C1 segment of cervical spinal cord (tissue), 14 donors: ENCODE data around the gene TPM2.

Source experiments
- DNase-seq, 14 donors: peaks; one replicate each; lab custom pipeline; 2025; lab: John Stamatoyannopoulos, UW

TPM2 gene

GRCh38 chr9:35689542-35690293, at the start of gene TPM2:
TSS of gene TPM2 (minus strand) at chr9:35689925. CDS start at chr9:35689817, 108 bp downstream.
- no peak for DNase-seq

DNA sequence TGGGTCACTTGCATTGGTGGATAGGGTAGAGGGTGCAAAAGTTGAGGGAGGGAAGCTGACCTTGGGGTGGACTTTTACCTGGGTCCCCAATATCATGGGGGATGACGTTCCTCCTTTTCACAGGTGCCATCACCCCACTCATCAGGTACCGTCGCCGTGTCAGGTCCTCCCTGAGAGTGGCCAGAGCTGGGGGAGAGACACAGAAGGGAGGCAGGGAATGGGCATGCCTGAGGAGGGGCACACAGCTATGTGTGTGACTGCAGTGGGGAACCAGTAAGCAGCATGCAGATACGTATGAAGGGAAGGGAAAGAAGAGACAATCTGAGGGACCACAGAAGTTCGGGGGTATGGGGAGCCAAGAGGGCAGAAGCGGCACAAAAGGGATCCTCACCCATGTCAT, 49.2 kb upstream of the TPM2 start:
- DNase-seq: no peak

DNA sequence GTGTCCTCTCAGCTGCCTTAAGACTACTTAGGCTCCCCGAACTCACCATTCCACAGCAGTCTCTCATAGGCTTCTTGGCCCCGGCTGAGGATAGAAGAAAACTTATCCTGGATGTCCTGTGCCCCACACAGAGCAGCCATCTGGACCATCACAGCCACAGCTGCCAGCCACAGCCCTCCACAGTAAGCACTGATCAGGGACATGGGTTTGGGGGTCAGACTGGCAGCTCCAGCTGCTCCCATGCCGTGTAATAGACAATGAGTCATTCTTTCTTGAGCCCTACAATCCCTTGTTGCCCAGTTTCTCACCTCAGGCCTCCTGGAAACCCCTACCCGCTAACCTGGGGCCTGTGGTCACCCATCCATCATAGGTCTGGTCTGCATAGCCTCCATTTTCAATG, 48.5 kb upstream of the TPM2 start:
- no peak for DNase-seq

GRCh38 chr9:35737143-35737542, 47.4 kb upstream of the TPM2 start:
- no peak for DNase-seq

GRCh38 chr9:35736201-35736633, 46.5 kb upstream of the TPM2 start:
- DNase-seq: peak in 2 of 14 donors; percentile 7 to 39

- no peak for DNase-seq
Observed at GRCh38 chr9:35734096-35734495, 44.4 kb upstream of the TPM2 start.

DNA sequence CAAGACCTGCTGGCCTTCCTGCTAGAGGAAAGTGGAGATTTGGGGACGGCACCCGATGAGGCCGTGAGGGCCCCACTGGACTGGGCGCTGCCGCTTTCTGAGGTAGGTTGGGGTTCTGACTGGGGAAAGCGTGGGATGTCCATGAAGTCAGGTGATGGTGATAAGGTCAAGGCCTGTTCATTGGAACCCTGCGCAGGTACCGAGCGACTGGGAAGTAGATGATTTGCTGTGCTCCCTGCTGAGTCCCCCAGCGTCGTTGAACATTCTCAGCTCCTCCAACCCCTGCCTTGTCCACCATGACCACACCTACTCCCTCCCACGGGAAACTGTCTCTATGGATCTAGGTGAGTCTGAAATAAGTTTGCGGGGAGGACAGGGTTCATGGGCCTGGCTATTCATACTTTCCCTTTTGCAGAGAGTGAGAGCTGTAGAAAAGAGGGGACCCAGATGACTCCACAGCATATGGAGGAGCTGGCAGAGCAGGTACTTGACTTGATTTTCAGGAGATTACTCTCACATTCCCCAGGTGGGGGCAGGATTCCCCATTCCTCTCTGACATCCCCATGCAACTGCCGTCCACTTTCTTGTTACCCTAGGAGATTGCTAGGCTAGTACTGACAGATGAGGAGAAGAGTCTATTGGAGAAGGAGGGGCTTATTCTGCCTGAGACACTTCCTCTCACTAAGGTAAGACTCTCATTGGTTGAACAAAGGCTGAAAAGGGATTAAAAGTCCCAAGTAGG, 43.2 kb upstream of the TPM2 start:
- DNase-seq: peak in 1 of 14 donors; percentile 45

- DNase-seq: peak; percentile 70 to 100 (median 97)
Observed at GRCh38 chr9:35732185-35732799, 42.6 kb upstream of the TPM2 start, which contains the start of the genes CREB3 and TLN1. TSS of gene CREB3 (plus strand) at chr9:35732666. CDS start at chr9:35732773, 107 bp downstream. TSS of gene TLN1 (minus strand) at chr9:35732195. CDS start at chr9:35725694, 6,501 bp downstream.

GRCh38 chr9:35731415-35732184, 41.9 kb upstream of the TPM2 start:
- no peak for DNase-seq

DNA sequence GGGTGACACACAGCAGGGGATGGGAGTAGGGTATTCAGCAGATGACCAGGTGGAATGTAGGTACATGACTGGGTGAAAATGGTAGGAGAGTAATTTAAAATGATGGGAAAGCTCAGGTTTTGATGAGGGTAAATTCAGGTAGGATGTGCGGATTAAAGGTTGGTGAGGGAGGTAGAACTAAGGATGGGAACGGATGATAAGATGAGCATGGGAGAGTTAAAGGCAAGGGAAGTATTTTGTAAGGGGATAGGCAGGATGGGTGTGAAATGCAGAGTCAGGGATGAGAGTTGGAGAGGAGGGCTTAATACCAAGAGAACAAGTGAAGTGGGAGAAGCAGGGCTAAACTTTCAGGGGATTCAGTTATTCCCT, 40.7 kb upstream of the TPM2 start:
- no peak for DNase-seq

DNA sequence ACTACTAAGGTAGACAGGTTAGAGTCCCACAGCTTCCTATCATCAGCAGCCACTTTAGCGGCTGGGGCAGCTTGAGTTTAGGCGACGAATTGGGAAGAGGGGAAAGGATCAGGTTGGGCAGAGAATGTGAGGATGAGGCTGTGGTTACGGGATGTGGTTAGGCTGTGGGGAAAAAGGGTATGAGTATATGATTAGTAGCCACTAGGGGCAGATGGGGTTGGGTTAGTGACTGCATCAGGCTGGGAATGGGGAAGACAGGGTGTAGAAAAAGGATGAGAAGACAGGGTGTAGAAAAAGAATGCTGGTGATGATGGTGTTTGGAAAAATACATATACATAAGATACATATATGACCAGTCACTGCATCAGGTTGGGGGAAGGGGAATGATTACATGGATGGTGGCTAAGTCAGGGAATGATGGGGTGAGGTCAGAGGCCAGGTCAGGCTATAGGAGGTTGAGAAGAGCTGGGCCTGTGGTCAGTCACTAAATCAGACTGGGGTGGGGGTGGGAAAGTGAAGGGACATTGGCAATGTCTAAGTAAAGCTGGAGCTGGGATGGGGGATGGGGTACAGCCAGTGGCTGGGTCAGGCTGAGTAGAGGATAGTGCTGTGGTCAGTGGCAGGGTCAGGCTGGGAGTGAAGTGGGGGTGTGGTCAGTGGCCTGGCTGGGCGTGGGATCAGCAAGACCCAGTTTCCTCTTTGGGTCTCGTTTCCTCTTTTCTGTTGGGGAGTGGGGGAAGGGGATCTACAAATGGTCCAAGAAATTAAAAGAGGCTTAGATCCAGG, 40.2 kb upstream of the TPM2 start:
- peak in 9 of 14 donors; percentile 9 to 40 (median 27) for DNase-seq

GRCh38 chr9:35729101-35729500, 39.4 kb upstream of the TPM2 start:
- DNase-seq: no peak

- peak in 6 of 14 donors; percentile 14 to 46 (median 24) for DNase-seq
Observed at GRCh38 chr9:35728041-35728971, 38.6 kb upstream of the TPM2 start.

DNA sequence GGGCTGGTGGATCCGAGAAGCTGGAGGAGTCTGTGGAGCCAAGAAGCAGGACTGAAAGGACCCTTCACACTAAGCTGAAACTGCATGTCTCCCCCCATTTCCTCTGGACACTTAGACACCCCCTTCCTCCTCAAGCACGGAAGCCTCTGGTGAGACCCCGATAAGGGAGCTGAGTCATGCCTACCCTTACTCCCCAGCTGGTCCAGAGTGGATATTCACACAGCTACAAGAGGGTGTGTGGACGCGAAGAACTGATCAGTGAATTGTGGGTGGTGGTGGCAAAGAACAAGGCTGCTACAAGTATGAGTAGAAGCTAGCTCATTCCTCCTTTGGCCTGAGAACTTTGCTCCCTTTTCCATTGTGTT, 37.9 kb upstream of the TPM2 start:
- DNase-seq: no peak

- DNase-seq: peak in 4 of 14 donors; percentile 6 to 64 (median 10)
Observed at GRCh38 chr9:35726931-35727330, 37.2 kb upstream of the TPM2 start.

DNA sequence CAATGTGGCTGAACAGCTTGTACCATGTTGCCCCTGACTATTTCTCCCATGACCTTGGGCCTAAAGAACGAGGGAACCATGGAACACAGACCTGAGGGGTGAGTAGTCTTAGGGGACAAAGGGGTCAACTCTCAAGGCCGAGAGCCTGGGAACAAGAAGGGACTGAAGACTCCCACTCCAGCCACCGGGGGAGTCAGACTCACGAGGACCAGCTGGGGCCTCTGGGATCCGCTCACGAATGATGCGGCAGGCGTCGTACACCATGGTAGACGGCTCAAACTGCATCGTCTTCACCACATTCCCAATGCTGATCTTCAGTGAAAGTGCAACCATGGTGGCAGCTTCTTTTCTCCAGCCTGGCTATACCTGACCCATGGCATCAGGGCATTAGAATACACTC, 35.6 kb upstream of the TPM2 start:
- DNase-seq: no peak

GRCh38 chr9:35723908-35724307, 34.2 kb upstream of the TPM2 start:
- DNase-seq: no peak

GRCh38 chr9:35723426-35723825, 33.7 kb upstream of the TPM2 start:
- DNase-seq: no peak

- no peak for DNase-seq
Observed at GRCh38 chr9:35719546-35719945, 29.8 kb upstream of the TPM2 start.
